WTC11 (cell line): Measurements from ENCODE around the gene CELF1. TPM values are rescaled to one million over a fixed set of nuclear protein-coding genes. Genes with fewer than 3 reads are reported as not detected.
A peak's percentile ranks its signal among the peaks of the same experiment; 100 is the strongest.

Experiments used
- ATAC-seq: fragments of 200-7000 bp; cut with Tn5 transposase; 2 replicates; pipeline ENCODE4 v1.10.0; 2021; ENCODE audit warnings: mild to moderate bottlenecking, moderate library complexity
- CTCF ChIA-PET: fragments of 300-600 bp; sonication (Branson Sonifier 250); formaldehyde crosslinking; loops from one replicate; lab custom pipeline; 2021; ENCODE audit warnings: antibody characterized with exemption; lab: Charles Lee
- POLR2A ChIA-PET: fragments of 350-600 bp; sonication (Branson Sonifier 250); formaldehyde crosslinking; loops from one replicate; lab custom pipeline; 2021; ENCODE audit warnings: antibody characterized with exemption; lab: Charles Lee
- DNase-seq: peaks from one replicate; pipeline ENCODE4 v3.0.0; 2021; ENCODE audit warnings: low spot score
- H3K27ac Mint-ChIP-seq: 2 replicates; pipeline ENCODE4 v1.8.0; 2021; ENCODE audit warnings: mixed read lengths
- H3K27me3 Mint-ChIP-seq: 2 replicates; pipeline ENCODE4 v1.8.0; 2021; ENCODE audit warnings: low read depth, mild to moderate bottlenecking, moderate library complexity, mixed read lengths
- H3K36me3 Mint-ChIP-seq: 2 replicates; pipeline ENCODE4 v1.8.0; 2021; ENCODE audit warnings: mixed read lengths
- H3K4me1 Mint-ChIP-seq: 2 replicates; pipeline ENCODE4 v1.8.0; 2022; ENCODE audit warnings: mixed read lengths
- H3K4me3 Mint-ChIP-seq: 2 replicates; pipeline ENCODE4 v1.8.0; 2021; ENCODE audit warnings: mild to moderate bottlenecking, moderate library complexity, mixed read lengths
- H3K9me3 Mint-ChIP-seq: 2 replicates; pipeline ENCODE4 v1.8.0; 2021; ENCODE audit warnings: mixed read lengths
- ATF1 ChIP-seq: sonication (generic); formaldehyde crosslinking; IDR thresholded peaks from 2 replicates; pipeline ENCODE4 v1.8.1; 2023; ENCODE audit warnings: mild to moderate bottlenecking, moderate library complexity, missing genetic modification reagents
- CREB1 ChIP-seq: sonication (generic); formaldehyde crosslinking; IDR thresholded peaks from 2 replicates; pipeline ENCODE4 v1.8.0; 2023; ENCODE audit warnings: mild to moderate bottlenecking, missing genetic modification reagents
- EMX1 ChIP-seq: fragments of 250-450 bp; sonication (Bioruptor Pico); IDR thresholded peaks from 2 replicates; pipeline ENCODE4 v1.8.0; 2021; ENCODE audit warnings: mild to moderate bottlenecking
- ETV6 ChIP-seq: sonication (generic); formaldehyde crosslinking; IDR thresholded peaks from 2 replicates; pipeline ENCODE4 v1.8.1; 2022; ENCODE audit warnings: mild to moderate bottlenecking, missing genetic modification reagents
- GABPB1 ChIP-seq: sonication (generic); formaldehyde crosslinking; IDR thresholded peaks from 2 replicates; pipeline ENCODE4 v1.8.1; 2023; ENCODE audit warnings: mild to moderate bottlenecking, missing genetic modification reagents
- MAX ChIP-seq: sonication (generic); formaldehyde crosslinking; IDR thresholded peaks from 2 replicates; pipeline ENCODE4 v1.8.0; 2022; ENCODE audit warnings: mild to moderate bottlenecking, missing genetic modification reagents
- MYBL2 ChIP-seq: sonication (generic); formaldehyde crosslinking; IDR thresholded peaks from 2 replicates; pipeline ENCODE4 v1.8.1; 2023; ENCODE audit warnings: mild to moderate bottlenecking, moderate library complexity, missing genetic modification reagents
- PRRX2 ChIP-seq: fragments of 250-450 bp; sonication (Bioruptor Pico); IDR thresholded peaks from 2 replicates; pipeline ENCODE4 v1.8.0; 2021; ENCODE audit warnings: mild to moderate bottlenecking
- SP1 ChIP-seq: sonication (generic); formaldehyde crosslinking; conservative IDR thresholded peaks from 2 replicates; pipeline ENCODE4 v1.8.1; 2022; ENCODE audit warnings: missing genetic modification reagents
- TCF7 ChIP-seq: sonication (generic); formaldehyde crosslinking; IDR thresholded peaks from 2 replicates; pipeline ENCODE4 v1.8.0; 2022; ENCODE audit warnings: mild to moderate bottlenecking, low read depth, missing genetic modification reagents, moderate library complexity
- ZBTB43 ChIP-seq: sonication (generic); formaldehyde crosslinking; IDR thresholded peaks from 2 replicates; pipeline ENCODE4 v1.8.1; 2023; ENCODE audit warnings: mild to moderate bottlenecking, missing genetic modification reagents
- ZMAT4 ChIP-seq: fragments of 250-450 bp; sonication (Bioruptor Pico); IDR thresholded peaks from 2 replicates; pipeline ENCODE4 v1.9.0; 2021; ENCODE audit warnings: mild to moderate bottlenecking
- ZNF121 ChIP-seq: sonication (generic); formaldehyde crosslinking; IDR thresholded peaks from 2 replicates; pipeline ENCODE4 v1.8.0; 2023; ENCODE audit warnings: missing genetic modification reagents
- ZNF281 ChIP-seq: sonication (generic); formaldehyde crosslinking; IDR thresholded peaks from 2 replicates; pipeline ENCODE4 v1.8.0; 2023; ENCODE audit warnings: mild to moderate bottlenecking, missing genetic modification reagents
- ZNF423 ChIP-seq: fragments of 250-450 bp; sonication (Bioruptor Pico); IDR thresholded peaks from 2 replicates; pipeline ENCODE4 v2.1.2; 2022; ENCODE audit warnings: mild to moderate bottlenecking, moderate library complexity
- total RNA-seq: library from RNA; stranded (reverse); gene quantifications from 3 replicates; pipeline ENCODE4 v1.2.3, GENCODE V29; 2021
- TF ChIP-seq, protein P1 (sequence below): sonication (generic); formaldehyde crosslinking; IDR thresholded peaks from 2 replicates; pipeline ENCODE4 v1.8.1; 2022; ENCODE audit warnings: low read depth, mild to moderate bottlenecking, moderate library complexity, missing genetic modification reagents, borderline replicate concordance
- TF ChIP-seq, protein P2 (sequence below): sonication (generic); formaldehyde crosslinking; IDR thresholded peaks from 2 replicates; pipeline ENCODE4 v1.8.1; 2022; ENCODE audit warnings: mild to moderate bottlenecking, missing genetic modification reagents, moderate library complexity, borderline replicate concordance
- TF ChIP-seq, protein P3 (sequence below): fragments of 250-450 bp; sonication (Bioruptor Pico); IDR thresholded peaks from 2 replicates; pipeline ENCODE4 v1.8.0; 2021; ENCODE audit warnings: mild to moderate bottlenecking
- TF ChIP-seq, protein P4 (sequence below): sonication (generic); formaldehyde crosslinking; IDR thresholded peaks from 2 replicates; pipeline ENCODE4 v1.8.0; 2022; ENCODE audit warnings: mild to moderate bottlenecking, missing genetic modification reagents

The CELF1 gene
- total RNA-seq, 1 experiment from 2014 or later = 177 TPM

- Mint-ChIP-seq H3K36me3 (peaks cover 13% of the 10 kb centered on the region), H3K27me3 (no peaks in the 10 kb centered on the region), H3K4me1 (peaks cover 29% of the 10 kb centered on the region), H3K4me3 (peak overlapping the region; percentile 85), H3K27ac (peak overlapping the region; percentile 96), H3K9me3 (no peaks in the 10 kb centered on the region)
- CTCF ChIA-PET = interaction anchor here (0.6 to 1.2 kb wide), 29 partner anchors 9 to 641 kb away, joined by 3 to 13 read pairs (median 4); partner anchors contain the start of genes KBTBD4, NDUFS3 and PSMC3
- DNase-seq = no peak
- peak; percentile 36; the same call in 1 of the 2 replicates for TF ChIP-seq ZNF423
- TF ChIP-seq, protein P1, sequence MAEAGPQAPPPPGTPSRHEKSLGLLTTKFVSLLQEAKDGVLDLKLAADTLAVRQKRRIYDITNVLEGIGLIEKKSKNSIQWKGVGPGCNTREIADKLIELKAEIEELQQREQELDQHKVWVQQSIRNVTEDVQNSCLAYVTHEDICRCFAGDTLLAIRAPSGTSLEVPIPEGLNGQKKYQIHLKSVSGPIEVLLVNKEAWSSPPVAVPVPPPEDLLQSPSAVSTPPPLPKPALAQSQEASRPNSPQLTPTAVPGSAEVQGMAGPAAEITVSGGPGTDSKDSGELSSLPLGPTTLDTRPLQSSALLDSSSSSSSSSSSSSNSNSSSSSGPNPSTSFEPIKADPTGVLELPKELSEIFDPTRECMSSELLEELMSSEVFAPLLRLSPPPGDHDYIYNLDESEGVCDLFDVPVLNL (CRISPR knock-in tag) = no peak
- 0 out of 2 replicates have a peak, but pooled peaks have one; percentile 16 for TF ChIP-seq EMX1 (CRISPR knock-in tag)
- TF ChIP-seq ZNF121 (CRISPR knock-in tag) = no peak
- peak; percentile 32; the same call in 1 of the 2 replicates for TF ChIP-seq SP1 (CRISPR knock-in tag)
- peak; percentile 65 for ATAC-seq
- POLR2A ChIA-PET = interaction anchor here (1.0 kb wide), 1 partner anchor 14 kb away, joined by 5 read pairs; no protein-coding TSS in a partner anchor
Observed at GRCh38 chr11:47553406-47553743, 443 bp upstream of the CELF1 start.

DNA sequence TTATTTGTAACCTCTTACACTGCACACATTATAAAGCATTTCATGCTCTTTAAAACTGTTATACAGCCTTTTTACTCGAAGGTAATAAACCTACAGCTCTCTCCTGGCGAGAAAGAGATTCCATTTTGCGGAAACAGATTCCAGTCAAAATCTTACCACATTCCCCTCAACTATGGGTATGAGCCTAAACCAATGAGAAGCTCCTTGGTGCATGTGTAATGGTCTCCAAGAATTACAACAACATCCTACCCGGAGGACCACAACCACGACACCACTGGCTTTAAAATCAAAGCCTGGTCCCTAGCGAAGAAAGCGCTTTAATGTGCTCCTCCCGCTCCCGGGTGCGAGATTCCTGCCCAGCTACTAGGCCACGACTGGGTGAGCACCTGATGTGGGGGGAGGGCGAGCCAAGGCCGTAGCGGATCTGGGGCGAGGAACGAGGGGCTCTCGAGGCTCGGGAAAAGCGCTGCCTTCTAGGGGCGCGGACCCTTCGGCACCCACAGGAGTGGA is 821 bp downstream of the CELF1 start:
- DNase-seq (peak; percentile 39), ATAC-seq (peak; percentile 3; the same call in 1 of the 2 replicates)
- TF ChIP-seq ETV6 (peak; percentile 18; the same call in 1 of the 2 replicates), ZMAT4 (CRISPR knock-in tag) (no peak), PRRX2 (CRISPR knock-in tag) (no peak), EMX1 (CRISPR knock-in tag) (no peak), MAX (CRISPR knock-in tag) (no peak)
- TF ChIP-seq, protein P2, sequence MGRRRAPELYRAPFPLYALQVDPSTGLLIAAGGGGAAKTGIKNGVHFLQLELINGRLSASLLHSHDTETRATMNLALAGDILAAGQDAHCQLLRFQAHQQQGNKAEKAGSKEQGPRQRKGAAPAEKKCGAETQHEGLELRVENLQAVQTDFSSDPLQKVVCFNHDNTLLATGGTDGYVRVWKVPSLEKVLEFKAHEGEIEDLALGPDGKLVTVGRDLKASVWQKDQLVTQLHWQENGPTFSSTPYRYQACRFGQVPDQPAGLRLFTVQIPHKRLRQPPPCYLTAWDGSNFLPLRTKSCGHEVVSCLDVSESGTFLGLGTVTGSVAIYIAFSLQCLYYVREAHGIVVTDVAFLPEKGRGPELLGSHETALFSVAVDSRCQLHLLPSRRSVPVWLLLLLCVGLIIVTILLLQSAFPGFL (CRISPR knock-in tag) = no peak
- TF ChIP-seq, protein P1 (CRISPR knock-in tag) = no peak
- Mint-ChIP-seq H3K36me3 (peaks cover 15% of the 10 kb centered on the region), H3K27me3 (no peaks in the 10 kb centered on the region), H3K9me3 (no peaks in the 10 kb centered on the region), H3K4me1 (peaks cover 38% of the 10 kb centered on the region), H3K27ac (peak overlapping the region; percentile 91), H3K4me3 (peak overlapping the region; percentile 95)
- POLR2A ChIA-PET = interaction anchor here (0.7 to 0.9 kb wide), 3 partner anchors 13 to 298 kb away, joined by 3 read pairs; no protein-coding TSS in a partner anchor
- CTCF ChIA-PET = interaction anchor here (0.8 to 1.7 kb wide), 10 partner anchors 10 to 294 kb away, joined by 3 to 9 read pairs (median 3); partner anchors contain the start of genes NR1H3 and PTPMT1

DNA sequence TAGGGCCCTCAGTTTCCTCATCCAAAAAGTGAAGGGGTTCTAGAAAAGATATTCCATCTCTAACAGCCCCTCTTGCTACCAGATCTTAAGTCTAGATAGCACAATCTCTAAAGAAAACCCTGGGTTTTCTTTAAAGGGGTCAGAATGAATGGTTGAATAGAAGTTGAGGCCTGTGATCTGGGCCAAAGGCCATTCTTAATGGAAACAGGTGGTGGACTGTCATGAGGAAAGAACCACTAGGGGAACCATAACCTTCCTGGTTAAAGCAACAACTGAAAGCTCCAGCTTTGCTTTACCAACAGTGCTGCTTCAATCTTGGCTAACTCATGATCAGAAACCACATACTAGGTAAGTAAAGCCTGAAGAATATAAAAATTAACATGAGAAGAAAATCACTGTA is 1.8 kb downstream of the CELF1 start:
- DNase-seq = no peak
- H3K4me1 Mint-ChIP-seq = peaks cover 38% of the 10 kb centered on the region
- H3K27me3 Mint-ChIP-seq = no peaks in the 10 kb centered on the region
- H3K27ac Mint-ChIP-seq = peak overlapping the region; percentile 89
- no peak for ATAC-seq
- no peaks in the 10 kb centered on the region for H3K9me3 Mint-ChIP-seq
- H3K36me3 Mint-ChIP-seq = peaks cover 18% of the 10 kb centered on the region
- ChIA-PET CTCF (interaction anchor here (0.6 to 1.7 kb wide), 10 partner anchors 9 to 108 kb away, joined by 3 to 9 read pairs (median 3); no protein-coding TSS in a partner anchor), POLR2A (interaction anchor here (0.7 kb wide), 1 partner anchor 300 kb away, joined by 3 read pairs; no protein-coding TSS in a partner anchor)
- peak overlapping the region; percentile 95 for H3K4me3 Mint-ChIP-seq
- no peak for TF ChIP-seq MYBL2 (CRISPR knock-in tag)
- TF ChIP-seq, protein P3, sequence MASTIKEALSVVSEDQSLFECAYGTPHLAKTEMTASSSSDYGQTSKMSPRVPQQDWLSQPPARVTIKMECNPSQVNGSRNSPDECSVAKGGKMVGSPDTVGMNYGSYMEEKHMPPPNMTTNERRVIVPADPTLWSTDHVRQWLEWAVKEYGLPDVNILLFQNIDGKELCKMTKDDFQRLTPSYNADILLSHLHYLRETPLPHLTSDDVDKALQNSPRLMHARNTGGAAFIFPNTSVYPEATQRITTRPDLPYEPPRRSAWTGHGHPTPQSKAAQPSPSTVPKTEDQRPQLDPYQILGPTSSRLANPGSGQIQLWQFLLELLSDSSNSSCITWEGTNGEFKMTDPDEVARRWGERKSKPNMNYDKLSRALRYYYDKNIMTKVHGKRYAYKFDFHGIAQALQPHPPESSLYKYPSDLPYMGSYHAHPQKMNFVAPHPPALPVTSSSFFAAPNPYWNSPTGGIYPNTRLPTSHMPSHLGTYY (CRISPR knock-in tag) = no peak
- TF ChIP-seq ATF1 = no peak
- no peak for TF ChIP-seq ZBTB43 (CRISPR knock-in tag)
- TF ChIP-seq MAX (CRISPR knock-in tag) = no peak
- no peak for TF ChIP-seq ZNF281 (CRISPR knock-in tag)
- TF ChIP-seq CREB1 = no peak
- no peak for TF ChIP-seq TCF7 (CRISPR knock-in tag)
- TF ChIP-seq GABPB1 = no peak
- TF ChIP-seq, protein P4, sequence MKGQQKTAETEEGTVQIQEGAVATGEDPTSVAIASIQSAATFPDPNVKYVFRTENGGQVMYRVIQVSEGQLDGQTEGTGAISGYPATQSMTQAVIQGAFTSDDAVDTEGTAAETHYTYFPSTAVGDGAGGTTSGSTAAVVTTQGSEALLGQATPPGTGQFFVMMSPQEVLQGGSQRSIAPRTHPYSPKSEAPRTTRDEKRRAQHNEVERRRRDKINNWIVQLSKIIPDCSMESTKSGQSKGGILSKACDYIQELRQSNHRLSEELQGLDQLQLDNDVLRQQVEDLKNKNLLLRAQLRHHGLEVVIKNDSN (CRISPR knock-in tag) = no peak
